Measurements from ENCODE around the gene TBC1D3H.
"Not testable (repeated sequence)": the region's sequence is repeated elsewhere in the genome, so short reads cannot be mapped to it uniquely, and the experiment has no call there.

Gene TBC1D3H

DNA sequence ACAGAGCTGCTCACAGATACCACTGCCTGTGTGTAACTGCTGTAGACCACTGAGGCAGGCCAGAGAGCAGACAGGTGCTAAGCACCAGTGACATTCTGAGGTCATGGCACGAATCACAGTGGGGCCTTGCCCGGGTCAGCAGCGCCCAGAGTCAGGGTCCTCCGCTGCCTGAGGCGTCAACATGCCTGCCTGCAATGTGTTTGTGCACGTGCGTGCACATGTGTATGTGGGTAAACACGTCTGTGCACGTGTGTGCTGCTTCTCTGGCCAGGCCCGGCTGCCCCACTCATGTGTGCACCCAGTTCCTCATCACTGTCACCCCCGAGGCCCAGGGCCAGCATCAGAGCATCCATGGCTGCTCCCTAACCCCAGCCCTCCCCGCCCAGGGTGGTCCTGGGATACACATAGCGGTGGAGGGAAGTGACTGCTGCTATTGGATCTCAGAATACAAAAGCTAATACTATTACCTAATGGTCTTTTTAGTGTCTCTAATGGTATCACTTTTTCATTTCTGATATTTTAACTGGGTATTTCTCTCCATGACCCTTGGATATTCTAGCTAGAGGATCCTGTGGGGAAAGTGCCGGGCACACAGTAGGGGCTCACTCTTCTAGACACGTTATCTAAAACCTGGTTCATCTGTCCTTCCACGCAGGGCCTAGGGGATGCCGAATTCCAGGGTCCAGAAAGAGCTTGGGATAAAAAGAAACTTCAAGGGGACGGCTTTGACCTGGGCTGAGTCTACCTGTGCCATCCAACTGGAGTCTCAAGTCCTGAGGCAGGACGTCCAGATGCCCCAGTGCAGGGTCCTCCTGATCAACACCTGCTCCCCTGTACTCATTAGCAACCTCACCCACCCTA is at the start of gene TBC1D3H:
TSS of gene TBC1D3H (minus strand) at position 51 of the 861 bp plus-strand sequence. CDS start 1,540 bp downstream, outside the sequence.
- not testable (repeated sequence) for H3K9me3 ChIP-seq (ENCODE audit: control insufficient read depth, low read length); H3K4me3 ChIP-seq (ENCODE audit: low read length); H3K27me3 ChIP-seq (ENCODE audit: control insufficient read depth, insufficient read depth, low read length); H3K36me3 ChIP-seq (ENCODE audit: control insufficient read depth, insufficient read depth, low read length); H3K4me1 ChIP-seq (ENCODE audit: control insufficient read depth, insufficient read depth, low read length); H3K9ac ChIP-seq (ENCODE audit: low read length)

DNA sequence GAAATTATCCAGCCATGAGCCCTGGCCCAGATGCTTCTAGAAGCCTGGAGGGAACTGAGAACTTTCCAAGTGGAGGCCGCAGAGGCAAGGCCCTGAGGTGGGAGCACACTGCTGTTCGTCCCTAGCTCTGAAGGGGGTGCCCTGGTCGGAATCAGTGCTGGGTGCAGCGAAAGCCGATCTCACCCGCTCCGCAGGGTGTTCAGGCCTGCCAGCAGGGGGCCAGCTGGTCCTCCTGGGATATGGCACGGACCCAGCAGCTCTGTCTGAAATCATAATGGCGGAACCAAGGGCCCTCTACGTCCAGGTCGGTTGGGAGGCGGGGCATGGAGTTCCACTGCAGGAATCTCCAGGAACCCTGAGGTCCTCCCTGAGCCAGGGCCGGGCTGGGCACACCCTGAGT is 40.7 kb upstream of the TBC1D3H start:
- not testable (repeated sequence) for H3K36me3 ChIP-seq (ENCODE audit: control insufficient read depth, insufficient read depth, low read length); H3K9me3 ChIP-seq (ENCODE audit: control insufficient read depth, low read length); H3K27me3 ChIP-seq (ENCODE audit: control insufficient read depth, insufficient read depth, low read length)

DNA sequence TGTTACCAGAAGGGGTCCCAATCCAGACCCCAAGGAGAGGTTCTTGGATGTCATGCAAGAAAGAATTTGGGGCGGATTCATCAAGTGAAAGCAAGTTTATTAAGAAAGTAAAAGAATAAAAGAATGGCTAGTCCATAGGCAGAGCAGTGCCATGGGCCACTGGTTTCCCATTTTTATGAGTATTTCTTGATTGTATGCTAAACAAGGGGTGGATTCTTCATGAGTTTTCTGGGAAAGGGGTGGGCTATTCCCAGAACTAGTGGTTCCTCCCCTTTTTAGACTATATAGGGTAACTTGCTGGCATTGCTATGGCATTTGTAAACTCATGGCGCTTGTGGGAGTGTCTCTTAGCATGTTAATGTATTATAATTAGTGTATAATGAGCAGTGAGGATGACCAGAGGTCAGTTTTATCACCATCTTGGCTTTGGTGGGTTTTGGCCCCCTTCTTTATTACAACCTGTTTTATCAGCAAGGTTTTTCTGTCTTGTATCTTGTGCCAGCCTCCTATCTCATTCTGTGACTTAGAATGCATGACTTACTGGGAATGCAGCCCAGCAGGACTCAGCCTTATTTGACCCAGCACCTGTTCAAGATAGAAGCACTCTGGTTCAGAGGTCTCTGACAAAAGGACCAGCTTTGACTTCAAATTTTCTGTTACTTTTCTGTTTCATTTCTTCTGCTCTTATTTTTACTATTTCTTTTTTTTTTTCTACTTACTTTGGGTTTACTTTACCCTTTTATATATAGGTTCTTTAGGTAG is 27.1 kb upstream of the TBC1D3H start:
- H3K9me3 ChIP-seq (ENCODE audit: control insufficient read depth, low read length); H3K27me3 ChIP-seq (ENCODE audit: control insufficient read depth, insufficient read depth, low read length): not testable (repeated sequence)

More for the DNA sequence above, 40.7 kb upstream of the TBC1D3H start:
- not testable (repeated sequence) for H3K9ac ChIP-seq (ENCODE audit: low read length); H3K4me1 ChIP-seq (ENCODE audit: control insufficient read depth, insufficient read depth, low read length); H3K4me3 ChIP-seq (ENCODE audit: low read length)

DNA sequence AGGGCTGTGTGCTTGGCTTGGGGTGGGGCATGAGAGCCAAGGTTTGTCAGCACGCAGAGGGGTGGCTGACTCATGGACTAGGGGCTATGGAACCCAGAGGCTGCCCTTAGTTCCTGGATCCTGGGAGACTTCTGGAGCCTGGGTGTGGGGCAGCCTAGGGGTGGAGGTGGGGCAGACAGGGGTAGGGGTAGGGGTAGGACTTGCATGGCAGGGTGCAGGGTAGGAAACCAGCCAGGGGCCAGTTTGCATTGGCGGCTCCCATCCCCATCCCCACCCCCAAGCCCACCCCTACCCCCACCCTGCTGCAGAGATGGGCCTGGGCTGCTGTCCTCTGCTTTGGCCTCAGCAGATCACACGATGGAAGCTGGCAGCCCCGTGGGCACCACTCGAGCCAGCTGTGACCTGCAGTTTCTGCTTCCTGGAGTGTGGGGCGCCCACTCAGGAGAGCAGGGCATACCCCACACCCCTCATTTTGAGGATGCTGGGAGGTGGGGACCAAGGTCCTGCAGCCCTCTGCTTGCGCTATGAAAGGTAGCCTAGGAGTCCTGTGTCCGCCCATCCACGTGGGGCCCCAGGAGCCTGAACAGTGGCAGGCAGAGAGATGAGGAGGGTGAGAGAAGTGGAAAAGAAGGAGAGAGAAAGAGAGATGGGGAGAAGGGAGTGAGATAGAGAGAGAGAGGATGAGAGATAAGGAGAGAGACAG is 2.9 kb upstream of the TBC1D3H start:
- H3K4me3 ChIP-seq (ENCODE audit: low read length); H3K36me3 ChIP-seq (ENCODE audit: control insufficient read depth, insufficient read depth, low read length); H3K4me1 ChIP-seq (ENCODE audit: control insufficient read depth, insufficient read depth, low read length); H3K9me3 ChIP-seq (ENCODE audit: control insufficient read depth, low read length); H3K27me3 ChIP-seq (ENCODE audit: control insufficient read depth, insufficient read depth, low read length); H3K9ac ChIP-seq (ENCODE audit: low read length): not testable (repeated sequence)

More for the DNA sequence above, 27.1 kb upstream of the TBC1D3H start:
- H3K36me3 ChIP-seq (ENCODE audit: control insufficient read depth, insufficient read depth, low read length); H3K9ac ChIP-seq (ENCODE audit: low read length); H3K4me3 ChIP-seq (ENCODE audit: low read length); H3K4me1 ChIP-seq (ENCODE audit: control insufficient read depth, insufficient read depth, low read length): not testable (repeated sequence)

DNA sequence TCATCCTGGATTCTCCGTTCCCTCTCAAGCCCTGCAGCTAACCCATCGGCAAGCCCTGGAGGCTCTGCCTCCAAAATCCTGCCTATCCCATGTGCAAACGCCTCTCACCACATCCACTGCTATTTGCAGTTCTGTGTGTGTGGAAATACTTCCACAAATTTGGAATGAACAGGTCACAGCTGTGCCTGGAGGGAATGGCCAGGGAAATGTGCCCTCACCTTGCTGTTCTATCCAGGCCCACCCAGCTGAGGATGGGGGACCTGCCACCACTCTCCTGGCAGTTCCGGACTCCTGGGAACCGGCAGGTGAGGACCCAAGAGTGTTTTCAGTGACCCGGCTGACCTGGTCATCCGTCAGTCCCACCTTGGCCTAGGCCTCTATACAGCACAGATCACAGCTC is 12.3 kb downstream of the TBC1D3H start:
- not testable (repeated sequence) for H3K4me1 ChIP-seq (ENCODE audit: control insufficient read depth, insufficient read depth, low read length); H3K27me3 ChIP-seq (ENCODE audit: control insufficient read depth, insufficient read depth, low read length); H3K9ac ChIP-seq (ENCODE audit: low read length); H3K36me3 ChIP-seq (ENCODE audit: control insufficient read depth, insufficient read depth, low read length); H3K4me3 ChIP-seq (ENCODE audit: low read length); H3K9me3 ChIP-seq (ENCODE audit: control insufficient read depth, low read length)

DNA sequence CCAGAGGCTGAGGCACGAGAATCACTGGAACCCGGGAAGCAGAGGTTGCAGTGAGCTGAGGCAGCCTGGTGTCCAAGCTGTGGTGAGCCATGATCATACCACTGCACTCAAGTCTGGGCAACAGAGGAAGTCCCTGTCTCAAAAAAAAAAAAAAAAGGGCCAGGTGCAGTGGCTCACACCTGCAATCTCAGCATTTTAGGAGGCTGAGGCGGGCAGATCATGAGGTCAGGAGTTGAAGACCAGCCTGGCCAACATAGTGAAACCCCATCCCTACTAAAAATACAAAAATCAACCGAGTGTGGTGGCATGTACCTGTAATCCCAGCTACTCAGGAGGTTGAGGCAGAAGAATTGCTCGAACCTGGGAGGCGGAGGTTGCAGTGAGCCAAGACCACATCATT is 25.7 kb downstream of the TBC1D3H start:
- H3K27me3 ChIP-seq (ENCODE audit: control insufficient read depth, insufficient read depth, low read length); H3K4me1 ChIP-seq (ENCODE audit: control insufficient read depth, insufficient read depth, low read length); H3K9ac ChIP-seq (ENCODE audit: low read length); H3K36me3 ChIP-seq (ENCODE audit: control insufficient read depth, insufficient read depth, low read length); H3K9me3 ChIP-seq (ENCODE audit: control insufficient read depth, low read length); H3K4me3 ChIP-seq (ENCODE audit: low read length): not testable (repeated sequence)
